ENCODE results near the gene NMBR. TPM values are rescaled to one million over a fixed set of nuclear protein-coding genes. Genes with fewer than 3 reads are reported as not detected.

The NMBR gene
- total and polyA plus RNA-seq, 2 experiments from 2014 or later = not detected

GRCh38 chr6:142045380-142046278 lies 101.3 kb downstream of the NMBR start:
- H3K9ac ChIP-seq = peak overlapping the region; percentile 57
- 14 to 18% methylated on average over 6 of the region's 6 CpGs for WGBS, 2 experiments (ENCODE audit: low coverage in 1 of 2, low lambda C conversion rate in 2 of 2, missing lambda C conversion rate in 2 of 2)
- H3K36me3 ChIP-seq (ENCODE audit: low read depth) = no peaks in the 10 kb centered on the region
- in situ Hi-C loops (cut with MboI) = no loop called here
- no peaks in the 10 kb centered on the region for H3K79me2 ChIP-seq (ENCODE audit: insufficient read depth)
- peak overlapping the region; percentile 60 for H3K4me2 ChIP-seq (ENCODE audit: unreplicated experiment)
- DNase-seq = peak; percentile 77
- no peak overlapping the region for H3K27ac ChIP-seq
- no peaks in the 10 kb centered on the region for H3K9me2 ChIP-seq (ENCODE audit: insufficient read depth)
- no peaks in the 10 kb centered on the region for H3K27me3 ChIP-seq (replicated peaks; ENCODE audit: insufficient read depth)
- H4K20me1 ChIP-seq (ENCODE audit: insufficient read depth) = no peaks in the 10 kb centered on the region
- no peaks in the 10 kb centered on the region for H3F3A ChIP-seq (ENCODE audit: insufficient read depth)
- 0 out of 2 replicates have a peak, but pooled peaks cover 6% of the 10 kb centered on the region for H3K4me1 ChIP-seq (ENCODE audit: insufficient read depth)
- peak overlapping the region; percentile 68 for H2AFZ ChIP-seq
- no peaks in the 10 kb centered on the region for H3K9me3 ChIP-seq (ENCODE audit: low read depth)
- no peak for TF ChIP-seq EZH2 (IDR thresholded peaks at IDR 0.05; ENCODE audit: insufficient read depth, poor library complexity, severe bottlenecking)
- no peak for TF ChIP-seq EZH2phosphoT487 (IDR thresholded peaks at IDR 0.05; ENCODE audit: insufficient read depth, low read depth)
- peak overlapping the region; percentile 53 for H3K4me3 ChIP-seq

- WGBS, 2 experiments (ENCODE audit: low coverage in 1 of 2, low lambda C conversion rate in 2 of 2, missing lambda C conversion rate in 2 of 2) = 90% methylated on average over 4 of the region's 4 CpGs
- Histone ChIP-seq H3K4me3 (no peak overlapping the region), H3K4me1 (ENCODE audit: insufficient read depth) (peaks cover 8% of the 10 kb centered on the region), H3K9me2 (ENCODE audit: insufficient read depth) (no peaks in the 10 kb centered on the region), H3K27me3 (replicated peaks; ENCODE audit: insufficient read depth) (no peaks in the 10 kb centered on the region), H3K9ac (no peak overlapping the region), H4K20me1 (ENCODE audit: insufficient read depth) (no peaks in the 10 kb centered on the region), H3K9me3 (ENCODE audit: low read depth) (no peaks in the 10 kb centered on the region), H3K27ac (no peak overlapping the region), H2AFZ (no peak overlapping the region), H3K79me2 (ENCODE audit: insufficient read depth) (no peaks in the 10 kb centered on the region), H3F3A (ENCODE audit: insufficient read depth) (peaks cover 10% of the 10 kb centered on the region), H3K36me3 (ENCODE audit: low read depth) (no peaks in the 10 kb centered on the region), H3K4me2 (ENCODE audit: unreplicated experiment) (no peak overlapping the region)
- in situ Hi-C loops (cut with MboI) = no loop called here
- DNase-seq = no peak
- TF ChIP-seq EZH2 (IDR thresholded peaks at IDR 0.05; ENCODE audit: insufficient read depth, poor library complexity, severe bottlenecking) = no peak
- TF ChIP-seq EZH2phosphoT487 (IDR thresholded peaks at IDR 0.05; ENCODE audit: insufficient read depth, low read depth) = no peak
These were observed 111.0 kb downstream of the NMBR start for GRCh38 chr6:142035890-142036289.

GRCh38 chr6:142031035-142031434 lies 115.9 kb downstream of the NMBR start:
- no peaks in the 10 kb centered on the region for H3K79me2 ChIP-seq (ENCODE audit: insufficient read depth)
- no peaks in the 10 kb centered on the region for H3K36me3 ChIP-seq (ENCODE audit: low read depth)
- no peaks in the 10 kb centered on the region for H3K9me3 ChIP-seq (ENCODE audit: low read depth)
- H3K27me3 ChIP-seq (replicated peaks; ENCODE audit: insufficient read depth) = no peaks in the 10 kb centered on the region
- H3K4me3 ChIP-seq = no peak overlapping the region
- in situ Hi-C loops (cut with MboI) = no loop called here
- no peak overlapping the region for H3K27ac ChIP-seq
- no peak for DNase-seq
- no peak overlapping the region for H3K9ac ChIP-seq
- no peak overlapping the region for H3K4me2 ChIP-seq (ENCODE audit: unreplicated experiment)
- H3K9me2 ChIP-seq (ENCODE audit: insufficient read depth) = no peaks in the 10 kb centered on the region
- H2AFZ ChIP-seq = peak overlapping the region; percentile 79; the same call in 1 of the 2 replicates
- no peaks in the 10 kb centered on the region for H3K4me1 ChIP-seq (ENCODE audit: insufficient read depth)
- no peaks in the 10 kb centered on the region for H3F3A ChIP-seq (ENCODE audit: insufficient read depth)
- TF ChIP-seq EZH2 (IDR thresholded peaks at IDR 0.05; ENCODE audit: insufficient read depth, poor library complexity, severe bottlenecking) (no peak), EZH2phosphoT487 (IDR thresholded peaks at IDR 0.05; ENCODE audit: insufficient read depth, low read depth) (no peak)
- 71 to 79% methylated on average over 4 of the region's 4 CpGs for WGBS, 2 experiments (ENCODE audit: low coverage in 1 of 2, low lambda C conversion rate in 2 of 2, missing lambda C conversion rate in 2 of 2)
- no peaks in the 10 kb centered on the region for H4K20me1 ChIP-seq (ENCODE audit: insufficient read depth)

GRCh38 chr6:142030115-142030619 lies 116.8 kb downstream of the NMBR start:
- DNase-seq = peak; percentile 56
- in situ Hi-C loops (cut with MboI) = no loop called here

More at GRCh38 chr6:142030115-142030619, 116.8 kb downstream of the NMBR start:
- H3K36me3 ChIP-seq (ENCODE audit: low read depth) = no peaks in the 10 kb centered on the region
- peak overlapping the region; percentile 30 for H3K9ac ChIP-seq
- H3K4me3 ChIP-seq = peak overlapping the region; percentile 63
- H3F3A ChIP-seq (ENCODE audit: insufficient read depth) = no peaks in the 10 kb centered on the region
- peak overlapping the region; percentile 5 for H3K4me2 ChIP-seq (ENCODE audit: unreplicated experiment)
- no peaks in the 10 kb centered on the region for H3K4me1 ChIP-seq (ENCODE audit: insufficient read depth)
- H2AFZ ChIP-seq = peak overlapping the region; percentile 79
- no peaks in the 10 kb centered on the region for H3K27me3 ChIP-seq (replicated peaks; ENCODE audit: insufficient read depth)
- no peaks in the 10 kb centered on the region for H4K20me1 ChIP-seq (ENCODE audit: insufficient read depth)
- 48 to 57% methylated on average over 11 of the region's 11 CpGs for WGBS, 2 experiments (ENCODE audit: low coverage in 1 of 2, low lambda C conversion rate in 2 of 2, missing lambda C conversion rate in 2 of 2)
- H3K79me2 ChIP-seq (ENCODE audit: insufficient read depth) = no peaks in the 10 kb centered on the region
- no peak overlapping the region for H3K27ac ChIP-seq
- TF ChIP-seq EZH2phosphoT487 (IDR thresholded peaks at IDR 0.05; ENCODE audit: insufficient read depth, low read depth) = no peak
- TF ChIP-seq EZH2 (IDR thresholded peaks at IDR 0.05; ENCODE audit: insufficient read depth, poor library complexity, severe bottlenecking) = no peak
- H3K9me2 ChIP-seq (ENCODE audit: insufficient read depth) = no peaks in the 10 kb centered on the region
- H3K9me3 ChIP-seq (ENCODE audit: low read depth) = no peaks in the 10 kb centered on the region
